ENCODE results near the gene CSN1S1.
"Not testable (repeated sequence)": the region's sequence is repeated elsewhere in the genome, so short reads cannot be mapped to it uniquely, and the experiment has no call there.

Gene CSN1S1

GRCh38 chr4:69920874-69921273 lies 10.0 kb upstream of the CSN1S1 start:
- Histone ChIP-seq H3K4me3 (ENCODE audit: insufficient read depth, low read depth, low read length, poor library complexity, severe bottlenecking) (no peak overlapping the region), H3K27me3 (replicated peaks; ENCODE audit: control insufficient read depth, insufficient read depth, low read length, poor library complexity, severe bottlenecking) (no peaks in the 10 kb centered on the region)

GRCh38 chr4:69923782-69924410 lies 7.0 kb upstream of the CSN1S1 start:
- not testable (repeated sequence) for H3K9me3 ChIP-seq (ENCODE audit: control insufficient read depth, low read length); H3K4me1 ChIP-seq (ENCODE audit: control insufficient read depth, insufficient read depth, low read length, poor library complexity, severe bottlenecking); DNase-seq; H3K27me3 ChIP-seq (replicated peaks; ENCODE audit: control insufficient read depth, insufficient read depth, low read length, poor library complexity, severe bottlenecking); H3K27ac ChIP-seq (ENCODE audit: insufficient read depth, low read length, poor library complexity, severe bottlenecking); H3K36me3 ChIP-seq (ENCODE audit: control insufficient read depth, insufficient read depth, low read length); H3K4me3 ChIP-seq (ENCODE audit: insufficient read depth, low read depth, low read length, poor library complexity, severe bottlenecking)

More at GRCh38 chr4:69920874-69921273, 10.0 kb upstream of the CSN1S1 start:
- H3K4me1 ChIP-seq (ENCODE audit: control insufficient read depth, insufficient read depth, low read length, poor library complexity, severe bottlenecking) = no peaks in the 10 kb centered on the region
- H3K27ac ChIP-seq (ENCODE audit: insufficient read depth, low read length, poor library complexity, severe bottlenecking) = no peak overlapping the region
- no peaks in the 10 kb centered on the region for H3K9me3 ChIP-seq (ENCODE audit: control insufficient read depth, low read length)
- no peaks in the 10 kb centered on the region for H3K36me3 ChIP-seq (ENCODE audit: control insufficient read depth, insufficient read depth, low read length)
- DNase-seq = no peak

- DNase-seq = no peak
- Histone ChIP-seq H3K27ac (ENCODE audit: insufficient read depth, low read length, poor library complexity, severe bottlenecking) (no peak overlapping the region), H3K4me1 (ENCODE audit: control insufficient read depth, insufficient read depth, low read length, poor library complexity, severe bottlenecking) (no peaks in the 10 kb centered on the region), H3K36me3 (ENCODE audit: control insufficient read depth, insufficient read depth, low read length) (no peaks in the 10 kb centered on the region), H3K9me3 (ENCODE audit: control insufficient read depth, low read length) (no peaks in the 10 kb centered on the region), H3K27me3 (replicated peaks; ENCODE audit: control insufficient read depth, insufficient read depth, low read length, poor library complexity, severe bottlenecking) (no peaks in the 10 kb centered on the region), H3K4me3 (ENCODE audit: insufficient read depth, low read depth, low read length, poor library complexity, severe bottlenecking) (no peak overlapping the region)
These were observed 3.3 kb downstream of the CSN1S1 start for GRCh38 chr4:69934150-69934549.

- DNase-seq = no peak
- H3K4me3 ChIP-seq (ENCODE audit: insufficient read depth, low read depth, low read length, poor library complexity, severe bottlenecking) = no peak overlapping the region
- no peak overlapping the region for H3K27ac ChIP-seq (ENCODE audit: insufficient read depth, low read length, poor library complexity, severe bottlenecking)
- no peaks in the 10 kb centered on the region for H3K36me3 ChIP-seq (ENCODE audit: control insufficient read depth, insufficient read depth, low read length)
- H3K9me3 ChIP-seq (ENCODE audit: control insufficient read depth, low read length) = no peaks in the 10 kb centered on the region
- no peaks in the 10 kb centered on the region for H3K4me1 ChIP-seq (ENCODE audit: control insufficient read depth, insufficient read depth, low read length, poor library complexity, severe bottlenecking)
- H3K27me3 ChIP-seq (replicated peaks; ENCODE audit: control insufficient read depth, insufficient read depth, low read length, poor library complexity, severe bottlenecking) = no peaks in the 10 kb centered on the region
These were observed 5.7 kb downstream of the CSN1S1 start for GRCh38 chr4:69936566-69936965.

GRCh38 chr4:69951602-69952001 lies 20.7 kb downstream of the CSN1S1 start:
- no peaks in the 10 kb centered on the region for H3K36me3 ChIP-seq (ENCODE audit: control insufficient read depth, insufficient read depth, low read length)
- H3K4me1 ChIP-seq (ENCODE audit: control insufficient read depth, insufficient read depth, low read length, poor library complexity, severe bottlenecking) = no peaks in the 10 kb centered on the region
- H3K27ac ChIP-seq (ENCODE audit: insufficient read depth, low read length, poor library complexity, severe bottlenecking) = no peak overlapping the region
- no peak for DNase-seq
- no peak overlapping the region for H3K4me3 ChIP-seq (ENCODE audit: insufficient read depth, low read depth, low read length, poor library complexity, severe bottlenecking)
- no peaks in the 10 kb centered on the region for H3K9me3 ChIP-seq (ENCODE audit: control insufficient read depth, low read length)
- H3K27me3 ChIP-seq (replicated peaks; ENCODE audit: control insufficient read depth, insufficient read depth, low read length, poor library complexity, severe bottlenecking) = no peaks in the 10 kb centered on the region

- Histone ChIP-seq H3K27me3 (replicated peaks; ENCODE audit: control insufficient read depth, insufficient read depth, low read length, poor library complexity, severe bottlenecking) (no peaks in the 10 kb centered on the region), H3K4me3 (ENCODE audit: insufficient read depth, low read depth, low read length, poor library complexity, severe bottlenecking) (no peak overlapping the region), H3K9me3 (ENCODE audit: control insufficient read depth, low read length) (no peaks in the 10 kb centered on the region), H3K4me1 (ENCODE audit: control insufficient read depth, insufficient read depth, low read length, poor library complexity, severe bottlenecking) (no peaks in the 10 kb centered on the region), H3K27ac (ENCODE audit: insufficient read depth, low read length, poor library complexity, severe bottlenecking) (no peak overlapping the region), H3K36me3 (ENCODE audit: control insufficient read depth, insufficient read depth, low read length) (no peaks in the 10 kb centered on the region)
- no peak for DNase-seq
These were observed 26.3 kb downstream of the CSN1S1 start for GRCh38 chr4:69957209-69957608.

- Histone ChIP-seq H3K9me3 (ENCODE audit: control insufficient read depth, low read length) (no peaks in the 10 kb centered on the region), H3K27ac (ENCODE audit: insufficient read depth, low read length, poor library complexity, severe bottlenecking) (no peak within 1 kb of the TSS), H3K4me1 (ENCODE audit: control insufficient read depth, insufficient read depth, low read length, poor library complexity, severe bottlenecking) (no peaks in the 10 kb centered on the region), H3K36me3 (ENCODE audit: control insufficient read depth, insufficient read depth, low read length) (no peaks in the 10 kb centered on the region), H3K4me3 (ENCODE audit: insufficient read depth, low read depth, low read length, poor library complexity, severe bottlenecking) (no peak within 1 kb of the TSS), H3K27me3 (replicated peaks; ENCODE audit: control insufficient read depth, insufficient read depth, low read length, poor library complexity, severe bottlenecking) (no peaks in the 10 kb centered on the region)
- no peak for DNase-seq
These were observed 34.8 kb downstream of the CSN1S1 start, which contains the start of gene CSN2 for GRCh38 chr4:69965628-69966027. Gene CSN2 (minus strand): TSS chr4:69965728. CDS start chr4:69960995, 4,733 bp downstream.

- H3K36me3 ChIP-seq (ENCODE audit: control insufficient read depth, insufficient read depth, low read length) = no peaks in the 10 kb centered on the region
- H3K27ac ChIP-seq (ENCODE audit: insufficient read depth, low read length, poor library complexity, severe bottlenecking) = no peak overlapping the region
- no peaks in the 10 kb centered on the region for H3K4me1 ChIP-seq (ENCODE audit: control insufficient read depth, insufficient read depth, low read length, poor library complexity, severe bottlenecking)
- no peaks in the 10 kb centered on the region for H3K27me3 ChIP-seq (replicated peaks; ENCODE audit: control insufficient read depth, insufficient read depth, low read length, poor library complexity, severe bottlenecking)
- H3K9me3 ChIP-seq (ENCODE audit: control insufficient read depth, low read length) = no peaks in the 10 kb centered on the region
- no peak for DNase-seq
- H3K4me3 ChIP-seq (ENCODE audit: insufficient read depth, low read depth, low read length, poor library complexity, severe bottlenecking) = no peak overlapping the region
These were observed 39.2 kb downstream of the CSN1S1 start for GRCh38 chr4:69970071-69970470.

- no peak for DNase-seq
- H3K4me3 ChIP-seq (ENCODE audit: insufficient read depth, low read depth, low read length, poor library complexity, severe bottlenecking) = no peak overlapping the region
- H3K27me3 ChIP-seq (replicated peaks; ENCODE audit: control insufficient read depth, insufficient read depth, low read length, poor library complexity, severe bottlenecking) = no peaks in the 10 kb centered on the region
- H3K4me1 ChIP-seq (ENCODE audit: control insufficient read depth, insufficient read depth, low read length, poor library complexity, severe bottlenecking) = no peaks in the 10 kb centered on the region
- no peak overlapping the region for H3K27ac ChIP-seq (ENCODE audit: insufficient read depth, low read length, poor library complexity, severe bottlenecking)
- no peaks in the 10 kb centered on the region for H3K36me3 ChIP-seq (ENCODE audit: control insufficient read depth, insufficient read depth, low read length)
- no peaks in the 10 kb centered on the region for H3K9me3 ChIP-seq (ENCODE audit: control insufficient read depth, low read length)
These were observed 43.8 kb downstream of the CSN1S1 start for GRCh38 chr4:69974631-69975030.

- no peaks in the 10 kb centered on the region for H3K27me3 ChIP-seq (replicated peaks; ENCODE audit: control insufficient read depth, insufficient read depth, low read length, poor library complexity, severe bottlenecking)
- no peak overlapping the region for H3K27ac ChIP-seq (ENCODE audit: insufficient read depth, low read length, poor library complexity, severe bottlenecking)
- no peaks in the 10 kb centered on the region for H3K36me3 ChIP-seq (ENCODE audit: control insufficient read depth, insufficient read depth, low read length)
- no peak for DNase-seq
- no peak overlapping the region for H3K4me3 ChIP-seq (ENCODE audit: insufficient read depth, low read depth, low read length, poor library complexity, severe bottlenecking)
- H3K4me1 ChIP-seq (ENCODE audit: control insufficient read depth, insufficient read depth, low read length, poor library complexity, severe bottlenecking) = no peaks in the 10 kb centered on the region
- H3K9me3 ChIP-seq (ENCODE audit: control insufficient read depth, low read length) = no peaks in the 10 kb centered on the region
These were observed 46.7 kb downstream of the CSN1S1 start for GRCh38 chr4:69977582-69977981.
